ENCODE data around the gene PAPSS1. TPM values are rescaled to one million over a fixed set of nuclear protein-coding genes. Genes with fewer than 3 reads are reported as not detected.

Gene PAPSS1
- total and polyA plus RNA-seq, 2 experiments from 2014 or later: 72.0 to 85.8 TPM

GRCh38 chr4:107705742-107706556, 14.1 kb downstream of the PAPSS1 start:
- H3K9me3 Mint-ChIP-seq: peaks cover 27% of the 10 kb centered on the region
- H3K4me2 ChIP-seq: no peak overlapping the region
- peaks cover 14% of the 10 kb centered on the region for H3K4me1 ChIP-seq (ENCODE audit: insufficient read depth)
- no peaks in the 10 kb centered on the region for H3F3A ChIP-seq (replicated peaks; ENCODE audit: low read depth)
- H3K27ac Mint-ChIP-seq: no peak overlapping the region
- H3K27me3 Mint-ChIP-seq (ENCODE audit: insufficient read depth, low read depth, poor library complexity): no peaks in the 10 kb centered on the region
- no peak overlapping the region for H3K4me3 Mint-ChIP-seq
- no peaks in the 10 kb centered on the region for H3K36me3 ChIP-seq (ENCODE audit: insufficient read depth)
- no peak overlapping the region for H3K4me3 ChIP-seq
- peaks cover 98% of the 10 kb centered on the region for H3K79me2 ChIP-seq (replicated peaks; ENCODE audit: insufficient read depth)
- TF ChIP-seq, protein P1, sequence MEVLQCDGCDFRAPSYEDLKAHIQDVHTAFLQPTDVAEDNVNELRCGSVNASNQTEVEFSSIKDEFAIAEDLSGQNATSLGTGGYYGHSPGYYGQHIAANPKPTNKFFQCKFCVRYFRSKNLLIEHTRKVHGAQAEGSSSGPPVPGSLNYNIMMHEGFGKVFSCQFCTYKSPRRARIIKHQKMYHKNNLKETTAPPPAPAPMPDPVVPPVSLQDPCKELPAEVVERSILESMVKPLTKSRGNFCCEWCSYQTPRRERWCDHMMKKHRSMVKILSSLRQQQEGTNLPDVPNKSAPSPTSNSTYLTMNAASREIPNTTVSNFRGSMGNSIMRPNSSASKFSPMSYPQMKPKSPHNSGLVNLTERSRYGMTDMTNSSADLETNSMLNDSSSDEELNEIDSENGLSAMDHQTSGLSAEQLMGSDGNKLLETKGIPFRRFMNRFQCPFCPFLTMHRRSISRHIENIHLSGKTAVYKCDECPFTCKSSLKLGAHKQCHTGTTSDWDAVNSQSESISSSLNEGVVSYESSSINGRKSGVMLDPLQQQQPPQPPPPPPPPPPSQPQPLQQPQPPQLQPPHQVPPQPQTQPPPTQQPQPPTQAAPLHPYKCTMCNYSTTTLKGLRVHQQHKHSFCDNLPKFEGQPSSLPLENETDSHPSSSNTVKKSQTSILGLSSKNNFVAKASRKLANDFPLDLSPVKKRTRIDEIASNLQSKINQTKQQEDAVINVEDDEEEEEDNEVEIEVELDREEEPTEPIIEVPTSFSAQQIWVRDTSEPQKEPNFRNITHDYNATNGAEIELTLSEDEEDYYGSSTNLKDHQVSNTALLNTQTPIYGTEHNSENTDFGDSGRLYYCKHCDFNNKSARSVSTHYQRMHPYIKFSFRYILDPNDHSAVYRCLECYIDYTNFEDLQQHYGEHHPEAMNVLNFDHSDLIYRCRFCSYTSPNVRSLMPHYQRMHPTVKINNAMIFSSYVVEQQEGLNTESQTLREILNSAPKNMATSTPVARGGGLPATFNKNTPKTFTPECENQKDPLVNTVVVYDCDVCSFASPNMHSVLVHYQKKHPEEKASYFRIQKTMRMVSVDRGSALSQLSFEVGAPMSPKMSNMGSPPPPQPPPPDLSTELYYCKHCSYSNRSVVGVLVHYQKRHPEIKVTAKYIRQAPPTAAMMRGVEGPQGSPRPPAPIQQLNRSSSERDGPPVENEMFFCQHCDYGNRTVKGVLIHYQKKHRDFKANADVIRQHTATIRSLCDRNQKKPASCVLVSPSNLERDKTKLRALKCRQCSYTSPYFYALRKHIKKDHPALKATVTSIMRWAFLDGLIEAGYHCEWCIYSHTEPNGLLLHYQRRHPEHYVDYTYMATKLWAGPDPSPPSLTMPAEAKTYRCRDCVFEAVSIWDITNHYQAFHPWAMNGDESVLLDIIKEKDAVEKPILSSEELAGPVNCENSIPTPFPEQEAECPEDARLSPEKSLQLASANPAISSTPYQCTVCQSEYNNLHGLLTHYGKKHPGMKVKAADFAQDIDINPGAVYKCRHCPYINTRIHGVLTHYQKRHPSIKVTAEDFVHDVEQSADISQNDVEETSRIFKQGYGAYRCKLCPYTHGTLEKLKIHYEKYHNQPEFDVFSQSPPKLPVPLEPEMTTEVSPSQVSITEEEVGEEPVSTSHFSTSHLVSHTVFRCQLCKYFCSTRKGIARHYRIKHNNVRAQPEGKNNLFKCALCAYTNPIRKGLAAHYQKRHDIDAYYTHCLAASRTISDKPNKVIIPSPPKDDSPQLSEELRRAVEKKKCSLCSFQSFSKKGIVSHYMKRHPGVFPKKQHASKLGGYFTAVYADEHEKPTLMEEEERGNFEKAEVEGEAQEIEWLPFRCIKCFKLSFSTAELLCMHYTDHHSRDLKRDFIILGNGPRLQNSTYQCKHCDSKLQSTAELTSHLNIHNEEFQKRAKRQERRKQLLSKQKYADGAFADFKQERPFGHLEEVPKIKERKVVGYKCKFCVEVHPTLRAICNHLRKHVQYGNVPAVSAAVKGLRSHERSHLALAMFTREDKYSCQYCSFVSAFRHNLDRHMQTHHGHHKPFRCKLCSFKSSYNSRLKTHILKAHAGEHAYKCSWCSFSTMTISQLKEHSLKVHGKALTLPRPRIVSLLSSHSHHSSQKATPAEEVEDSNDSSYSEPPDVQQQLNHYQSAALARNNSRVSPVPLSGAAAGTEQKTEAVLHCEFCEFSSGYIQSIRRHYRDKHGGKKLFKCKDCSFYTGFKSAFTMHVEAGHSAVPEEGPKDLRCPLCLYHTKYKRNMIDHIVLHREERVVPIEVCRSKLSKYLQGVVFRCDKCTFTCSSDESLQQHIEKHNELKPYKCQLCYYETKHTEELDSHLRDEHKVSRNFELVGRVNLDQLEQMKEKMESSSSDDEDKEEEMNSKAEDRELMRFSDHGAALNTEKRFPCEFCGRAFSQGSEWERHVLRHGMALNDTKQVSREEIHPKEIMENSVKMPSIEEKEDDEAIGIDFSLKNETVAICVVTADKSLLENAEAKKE (CRISPR knock-in tag; IDR thresholded peaks at IDR 0.05): no peak
- TF ChIP-seq CREB1 (CRISPR knock-in tag; IDR thresholded peaks at IDR 0.05; ENCODE audit: low read depth) (no peak), EZH2 (IDR thresholded peaks at IDR 0.05; ENCODE audit: low read depth, unreplicated experiment) (no peak), EZH2phosphoT487 (IDR thresholded peaks at IDR 0.05; ENCODE audit: unreplicated experiment) (no peak), JUNB (IDR thresholded peaks at IDR 0.05; ENCODE audit: unreplicated experiment) (no peak), NANOG (IDR thresholded peaks at IDR 0.05; ENCODE audit: borderline replicate concordance) (no peak), STAT1 (IDR thresholded peaks at IDR 0.05; ENCODE audit: unreplicated experiment) (no peak), POLR2AphosphoS5 (IDR thresholded peaks at IDR 0.05; ENCODE audit: low read depth) (no peak), ZNF331 (CRISPR knock-in tag; IDR thresholded peaks at IDR 0.05; ENCODE audit: low read depth) (no peak), ZNF114 (CRISPR knock-in tag; IDR thresholded peaks at IDR 0.05) (no peak)
- TF ChIP-seq, protein P2, sequence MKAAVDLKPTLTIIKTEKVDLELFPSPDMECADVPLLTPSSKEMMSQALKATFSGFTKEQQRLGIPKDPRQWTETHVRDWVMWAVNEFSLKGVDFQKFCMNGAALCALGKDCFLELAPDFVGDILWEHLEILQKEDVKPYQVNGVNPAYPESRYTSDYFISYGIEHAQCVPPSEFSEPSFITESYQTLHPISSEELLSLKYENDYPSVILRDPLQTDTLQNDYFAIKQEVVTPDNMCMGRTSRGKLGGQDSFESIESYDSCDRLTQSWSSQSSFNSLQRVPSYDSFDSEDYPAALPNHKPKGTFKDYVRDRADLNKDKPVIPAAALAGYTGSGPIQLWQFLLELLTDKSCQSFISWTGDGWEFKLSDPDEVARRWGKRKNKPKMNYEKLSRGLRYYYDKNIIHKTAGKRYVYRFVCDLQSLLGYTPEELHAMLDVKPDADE (IDR thresholded peaks at IDR 0.05): no peak
- TF ChIP-seq, protein P3, sequence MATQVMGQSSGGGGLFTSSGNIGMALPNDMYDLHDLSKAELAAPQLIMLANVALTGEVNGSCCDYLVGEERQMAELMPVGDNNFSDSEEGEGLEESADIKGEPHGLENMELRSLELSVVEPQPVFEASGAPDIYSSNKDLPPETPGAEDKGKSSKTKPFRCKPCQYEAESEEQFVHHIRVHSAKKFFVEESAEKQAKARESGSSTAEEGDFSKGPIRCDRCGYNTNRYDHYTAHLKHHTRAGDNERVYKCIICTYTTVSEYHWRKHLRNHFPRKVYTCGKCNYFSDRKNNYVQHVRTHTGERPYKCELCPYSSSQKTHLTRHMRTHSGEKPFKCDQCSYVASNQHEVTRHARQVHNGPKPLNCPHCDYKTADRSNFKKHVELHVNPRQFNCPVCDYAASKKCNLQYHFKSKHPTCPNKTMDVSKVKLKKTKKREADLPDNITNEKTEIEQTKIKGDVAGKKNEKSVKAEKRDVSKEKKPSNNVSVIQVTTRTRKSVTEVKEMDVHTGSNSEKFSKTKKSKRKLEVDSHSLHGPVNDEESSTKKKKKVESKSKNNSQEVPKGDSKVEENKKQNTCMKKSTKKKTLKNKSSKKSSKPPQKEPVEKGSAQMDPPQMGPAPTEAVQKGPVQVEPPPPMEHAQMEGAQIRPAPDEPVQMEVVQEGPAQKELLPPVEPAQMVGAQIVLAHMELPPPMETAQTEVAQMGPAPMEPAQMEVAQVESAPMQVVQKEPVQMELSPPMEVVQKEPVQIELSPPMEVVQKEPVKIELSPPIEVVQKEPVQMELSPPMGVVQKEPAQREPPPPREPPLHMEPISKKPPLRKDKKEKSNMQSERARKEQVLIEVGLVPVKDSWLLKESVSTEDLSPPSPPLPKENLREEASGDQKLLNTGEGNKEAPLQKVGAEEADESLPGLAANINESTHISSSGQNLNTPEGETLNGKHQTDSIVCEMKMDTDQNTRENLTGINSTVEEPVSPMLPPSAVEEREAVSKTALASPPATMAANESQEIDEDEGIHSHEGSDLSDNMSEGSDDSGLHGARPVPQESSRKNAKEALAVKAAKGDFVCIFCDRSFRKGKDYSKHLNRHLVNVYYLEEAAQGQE (IDR thresholded peaks at IDR 0.05; ENCODE audit: unreplicated experiment): no peak
- TF ChIP-seq, protein P4, sequence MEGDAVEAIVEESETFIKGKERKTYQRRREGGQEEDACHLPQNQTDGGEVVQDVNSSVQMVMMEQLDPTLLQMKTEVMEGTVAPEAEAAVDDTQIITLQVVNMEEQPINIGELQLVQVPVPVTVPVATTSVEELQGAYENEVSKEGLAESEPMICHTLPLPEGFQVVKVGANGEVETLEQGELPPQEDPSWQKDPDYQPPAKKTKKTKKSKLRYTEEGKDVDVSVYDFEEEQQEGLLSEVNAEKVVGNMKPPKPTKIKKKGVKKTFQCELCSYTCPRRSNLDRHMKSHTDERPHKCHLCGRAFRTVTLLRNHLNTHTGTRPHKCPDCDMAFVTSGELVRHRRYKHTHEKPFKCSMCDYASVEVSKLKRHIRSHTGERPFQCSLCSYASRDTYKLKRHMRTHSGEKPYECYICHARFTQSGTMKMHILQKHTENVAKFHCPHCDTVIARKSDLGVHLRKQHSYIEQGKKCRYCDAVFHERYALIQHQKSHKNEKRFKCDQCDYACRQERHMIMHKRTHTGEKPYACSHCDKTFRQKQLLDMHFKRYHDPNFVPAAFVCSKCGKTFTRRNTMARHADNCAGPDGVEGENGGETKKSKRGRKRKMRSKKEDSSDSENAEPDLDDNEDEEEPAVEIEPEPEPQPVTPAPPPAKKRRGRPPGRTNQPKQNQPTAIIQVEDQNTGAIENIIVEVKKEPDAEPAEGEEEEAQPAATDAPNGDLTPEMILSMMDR (conservative IDR thresholded peaks at IDR 0.05; ENCODE audit: low read depth in 2 of 2): no peak
- H3K4me1 Mint-ChIP-seq: peaks cover 18% of the 10 kb centered on the region
- peaks cover 44% of the 10 kb centered on the region for H3K36me3 Mint-ChIP-seq (ENCODE audit: low read depth)
- no peak overlapping the region for H3K27ac ChIP-seq (ENCODE audit: low read depth)
- H3K27me3 ChIP-seq (ENCODE audit: insufficient read depth): no peaks in the 10 kb centered on the region
- H2AFZ ChIP-seq: no peak overlapping the region
- no peak for DNase-seq (ENCODE audit: low spot score)
- H4K20me1 ChIP-seq (replicated peaks; ENCODE audit: insufficient read depth): no peaks in the 10 kb centered on the region
- ATAC-seq: no peak
- H3K9me2 ChIP-seq (ENCODE audit: insufficient read depth): no peaks in the 10 kb centered on the region
